HepG2 (cell line): ENCODE data around the gene KANSL3. TPM values are rescaled to one million over a fixed set of nuclear protein-coding genes. Genes with fewer than 3 reads are reported as not detected.
A peak's percentile ranks its signal among the peaks of the same experiment; 100 is the strongest.

ENCODE experiments used
- CREM ChIP-seq, 2 experiments: sonication (generic) in 1 of 2; formaldehyde crosslinking in 1 of 2; IDR thresholded peaks; 2 replicates each; pipeline versions ENCODE4 v1.4.0 to v1.6.1; 2016 to 2020; ENCODE audit warnings: antibody characterized with exemption in 1 of 2, mild to moderate bottlenecking in 1 of 2, missing genetic modification reagents in 1 of 2
- MED8 ChIP-seq: sonication (generic); formaldehyde crosslinking; IDR thresholded peaks from 2 replicates; pipeline ENCODE4 v1.8.1; 2023; ENCODE audit warnings: mild to moderate bottlenecking, missing genetic modification reagents; ENCODE audit not compliant: insufficient replicate concordance
- NFAT5 ChIP-seq: sonication (generic); formaldehyde crosslinking; IDR thresholded peaks from 2 replicates; pipeline ENCODE4 v1.4.0; 2020; ENCODE audit warnings: missing genetic modification reagents
- NFRKB ChIP-seq: fragments of 450-650 bp; IDR thresholded peaks from 2 replicates; pipeline ENCODE4 v1.6.1; 2017
- PHF5A ChIP-seq: IDR thresholded peaks from one replicate; pipeline ENCODE4 v1.6.1; 2018; ENCODE audit warnings: low read depth, missing genetic modification reagents; ENCODE audit not compliant: unreplicated experiment
- SMARCC2 ChIP-seq: fragments of 450-650 bp; IDR thresholded peaks from 2 replicates; pipeline ENCODE4 v1.6.1; 2017; ENCODE audit warnings: antibody characterized with exemption, mild to moderate bottlenecking
- SRY ChIP-seq: sonication (generic); formaldehyde crosslinking; IDR thresholded peaks from 2 replicates; pipeline ENCODE4 v1.8.0; 2022; ENCODE audit warnings: mild to moderate bottlenecking, missing genetic modification reagents
- STAT6 ChIP-seq: sonication (generic); formaldehyde crosslinking; IDR thresholded peaks from 2 replicates; pipeline ENCODE4 v1.4.0; 2020; ENCODE audit warnings: missing genetic modification reagents, mild to moderate bottlenecking, borderline replicate concordance
- ZNF256 ChIP-seq: sonication (generic); formaldehyde crosslinking; conservative IDR thresholded peaks from 2 replicates; pipeline ENCODE4 v1.4.0; 2020; ENCODE audit warnings: missing genetic modification reagents
- ZNF441 ChIP-seq: sonication (generic); formaldehyde crosslinking; IDR thresholded peaks from 2 replicates; pipeline ENCODE4 v1.7.0; 2021; ENCODE audit warnings: missing genetic modification reagents, borderline replicate concordance
- ZNF660 ChIP-seq: sonication (generic); formaldehyde crosslinking; IDR thresholded peaks from 2 replicates; pipeline ENCODE4 v1.5.1; 2020; ENCODE audit warnings: mild to moderate bottlenecking, low read depth, missing genetic modification reagents, borderline replicate concordance
- polyA plus RNA-seq, 8 experiments: library from polyadenylated mRNA; depleted of rRNA in 3 of 8; stranded (reverse) in 7 of 8; unstranded in 1 of 8; fragments of >200 nt; fragmentation: Illumina TruSeq in 4 of 8; extraction: Trizol in 4 of 8; gene quantifications; 2 replicates each; pipeline versions ENCODE4 v1.2.1 to v1.2.3, GENCODE V29; 2011 to 2016; ENCODE audit warnings: low read depth in 4 of 8, missing spikeins in 1 of 8, mixed read lengths in 1 of 8; ENCODE audit not compliant: insufficient read depth in 1 of 8
- total RNA-seq, 5 experiments: library from RNA; depleted of rRNA; stranded (reverse); fragments of >200 nt; fragmentation: Illumina TruSeq; extraction: Trizol; gene quantifications; 2 replicates each; pipeline ENCODE4 v1.2.3, GENCODE V29; 2016; ENCODE audit warnings: low read depth in 1 of 5
- TF ChIP-seq, protein P1 (sequence below): sonication (generic); formaldehyde crosslinking; IDR thresholded peaks from 2 replicates; pipeline ENCODE4 v1.8.0; 2022; ENCODE audit warnings: mild to moderate bottlenecking, missing genetic modification reagents
- TF ChIP-seq, protein P2 (sequence below): sonication (generic); formaldehyde crosslinking; IDR thresholded peaks from 2 replicates; pipeline ENCODE4 v1.4.0; 2020; ENCODE audit warnings: missing genetic modification reagents; ENCODE audit errors: not compliant biosample characterization
- TF ChIP-seq, protein P3 (sequence below): sonication (generic); formaldehyde crosslinking; conservative IDR thresholded peaks from 2 replicates; pipeline ENCODE4 v1.8.0; 2022; ENCODE audit warnings: missing genetic modification reagents

The KANSL3 gene
- total and polyA plus RNA-seq, 2 of the 13 experiments (the other 11 are each of a cell fraction or from before 2014, with no cell fraction given): 20.8 to 37.3 TPM

DNA sequence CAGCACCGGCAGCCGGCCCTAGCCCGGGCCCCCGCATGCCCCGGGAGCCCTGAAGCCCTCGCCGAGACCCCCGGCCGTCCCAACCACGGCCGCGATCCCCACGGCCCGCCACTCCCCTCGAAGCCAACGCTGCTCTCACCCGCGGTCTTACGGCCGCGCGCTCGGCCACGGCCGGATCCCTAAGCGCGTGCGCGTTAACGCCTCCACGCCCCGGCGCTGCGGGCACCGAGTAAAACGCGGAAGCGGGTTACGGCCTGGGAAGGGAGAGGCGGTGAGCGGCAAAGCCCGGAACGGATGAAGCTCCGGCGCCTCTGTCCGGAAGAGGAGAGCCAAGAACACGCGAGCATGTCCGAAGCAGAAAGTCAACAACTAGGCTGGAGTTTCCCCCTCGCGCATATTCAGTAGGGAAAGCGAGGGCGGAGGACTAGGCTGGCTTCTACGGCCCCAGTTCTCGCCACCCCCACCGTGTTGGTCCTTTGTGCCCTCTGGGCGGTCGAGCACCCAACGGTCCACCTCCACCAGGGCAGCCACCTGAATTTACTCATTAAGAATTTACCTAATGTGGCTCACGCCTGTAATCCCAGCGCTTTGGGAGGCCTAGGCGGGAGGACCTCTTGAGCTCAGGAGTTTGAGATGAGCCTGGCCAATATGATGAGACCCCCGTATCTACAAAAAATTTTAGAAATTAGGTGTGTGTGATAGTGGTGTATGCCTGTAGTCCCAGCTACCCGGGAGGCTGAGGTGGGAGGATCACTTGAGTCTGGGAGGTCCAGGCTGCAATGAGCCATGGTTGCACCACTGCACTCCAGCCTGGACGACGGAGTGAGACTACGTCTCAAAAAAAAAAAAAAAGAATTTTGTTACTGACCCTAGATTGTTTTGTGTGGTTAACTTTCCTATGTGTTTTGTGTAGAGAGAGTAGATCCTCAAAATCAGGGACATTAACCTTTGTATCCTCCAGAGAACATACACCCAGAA lies at the start of gene KANSL3 (continued):
- TF ChIP-seq, protein P1, sequence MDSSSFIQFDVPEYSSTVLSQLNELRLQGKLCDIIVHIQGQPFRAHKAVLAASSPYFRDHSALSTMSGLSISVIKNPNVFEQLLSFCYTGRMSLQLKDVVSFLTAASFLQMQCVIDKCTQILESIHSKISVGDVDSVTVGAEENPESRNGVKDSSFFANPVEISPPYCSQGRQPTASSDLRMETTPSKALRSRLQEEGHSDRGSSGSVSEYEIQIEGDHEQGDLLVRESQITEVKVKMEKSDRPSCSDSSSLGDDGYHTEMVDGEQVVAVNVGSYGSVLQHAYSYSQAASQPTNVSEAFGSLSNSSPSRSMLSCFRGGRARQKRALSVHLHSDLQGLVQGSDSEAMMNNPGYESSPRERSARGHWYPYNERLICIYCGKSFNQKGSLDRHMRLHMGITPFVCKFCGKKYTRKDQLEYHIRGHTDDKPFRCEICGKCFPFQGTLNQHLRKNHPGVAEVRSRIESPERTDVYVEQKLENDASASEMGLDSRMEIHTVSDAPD (CRISPR knock-in tag): peak; percentile 95
- peak; percentile 96 for TF ChIP-seq NFAT5 (CRISPR knock-in tag)
- TF ChIP-seq CREM (IDR thresholded peaks at IDR 0.05): peak; percentile 66
- 0 out of 2 replicates have a peak, but pooled peaks have one; percentile 40 for TF ChIP-seq CREM (CRISPR knock-in tag; IDR thresholded peaks at IDR 0.05)
- TF ChIP-seq, protein P2, sequence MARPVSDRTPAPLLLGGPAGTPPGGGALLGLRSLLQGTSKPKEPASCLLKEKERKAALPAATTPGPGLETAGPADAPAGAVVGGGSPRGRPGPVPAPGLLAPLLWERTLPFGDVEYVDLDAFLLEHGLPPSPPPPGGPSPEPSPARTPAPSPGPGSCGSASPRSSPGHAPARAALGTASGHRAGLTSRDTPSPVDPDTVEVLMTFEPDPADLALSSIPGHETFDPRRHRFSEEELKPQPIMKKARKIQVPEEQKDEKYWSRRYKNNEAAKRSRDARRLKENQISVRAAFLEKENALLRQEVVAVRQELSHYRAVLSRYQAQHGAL (CRISPR knock-in tag): peak; percentile 92
- no peak for TF ChIP-seq SMARCC2
- peak; percentile 79; the same call in 1 of the 2 replicates for TF ChIP-seq ZNF441 (CRISPR knock-in tag)
- no peak for TF ChIP-seq ZNF660
- peak; percentile 94; the same call in 1 of the 2 replicates for TF ChIP-seq STAT6 (CRISPR knock-in tag)
- TF ChIP-seq MED8 (CRISPR knock-in tag): peak; percentile 85
- peak; percentile 91 for TF ChIP-seq SRY (CRISPR knock-in tag)
- TF ChIP-seq, protein P3, sequence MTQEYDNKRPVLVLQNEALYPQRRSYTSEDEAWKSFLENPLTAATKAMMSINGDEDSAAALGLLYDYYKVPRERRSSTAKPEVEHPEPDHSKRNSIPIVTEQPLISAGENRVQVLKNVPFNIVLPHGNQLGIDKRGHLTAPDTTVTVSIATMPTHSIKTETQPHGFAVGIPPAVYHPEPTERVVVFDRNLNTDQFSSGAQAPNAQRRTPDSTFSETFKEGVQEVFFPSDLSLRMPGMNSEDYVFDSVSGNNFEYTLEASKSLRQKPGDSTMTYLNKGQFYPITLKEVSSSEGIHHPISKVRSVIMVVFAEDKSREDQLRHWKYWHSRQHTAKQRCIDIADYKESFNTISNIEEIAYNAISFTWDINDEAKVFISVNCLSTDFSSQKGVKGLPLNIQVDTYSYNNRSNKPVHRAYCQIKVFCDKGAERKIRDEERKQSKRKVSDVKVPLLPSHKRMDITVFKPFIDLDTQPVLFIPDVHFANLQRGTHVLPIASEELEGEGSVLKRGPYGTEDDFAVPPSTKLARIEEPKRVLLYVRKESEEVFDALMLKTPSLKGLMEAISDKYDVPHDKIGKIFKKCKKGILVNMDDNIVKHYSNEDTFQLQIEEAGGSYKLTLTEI (CRISPR knock-in tag): no peak
- peak; percentile 77; the same call in 1 of the 2 replicates for TF ChIP-seq ZNF256 (CRISPR knock-in tag)
- no peak for TF ChIP-seq NFRKB
- peak; percentile 100 for TF ChIP-seq PHF5A
